ENCODE measurements around the gene TANGO2.

Gene TANGO2

DNA sequence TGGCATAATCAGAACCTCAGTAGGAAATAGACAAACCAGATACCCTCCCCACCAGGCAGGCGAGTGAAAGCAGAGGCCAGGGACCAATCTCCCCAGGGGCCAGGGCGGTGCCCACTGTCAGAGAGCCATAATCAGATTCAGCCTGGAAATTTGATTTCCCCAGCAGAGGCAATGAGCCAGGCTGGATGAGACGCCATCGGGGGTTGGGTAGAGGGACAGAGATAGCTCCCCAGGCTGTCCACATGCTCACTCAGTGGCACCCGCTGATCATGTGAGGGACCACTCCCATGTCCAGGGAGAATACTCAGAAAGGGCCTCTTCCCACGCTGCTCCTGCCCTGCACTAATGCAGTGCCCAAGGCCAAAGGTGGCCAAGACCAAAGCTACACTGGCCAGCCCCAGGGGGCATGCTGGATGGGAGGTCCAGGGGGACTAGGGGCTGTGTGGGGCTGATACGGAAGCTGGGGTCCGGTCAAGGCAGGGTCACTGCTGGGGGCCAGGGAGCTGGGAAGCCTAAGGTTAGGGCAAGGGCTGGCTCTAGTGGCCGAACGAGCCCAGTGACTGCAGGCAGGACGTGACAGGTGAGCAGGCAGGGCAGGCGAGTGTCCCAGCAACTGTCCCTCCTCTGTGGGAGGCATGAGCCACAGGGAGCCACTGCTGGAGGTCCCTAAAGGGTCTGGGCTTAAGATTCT lies 24.1 kb upstream of the TANGO2 start:
- DNase-seq = no peak

DNA sequence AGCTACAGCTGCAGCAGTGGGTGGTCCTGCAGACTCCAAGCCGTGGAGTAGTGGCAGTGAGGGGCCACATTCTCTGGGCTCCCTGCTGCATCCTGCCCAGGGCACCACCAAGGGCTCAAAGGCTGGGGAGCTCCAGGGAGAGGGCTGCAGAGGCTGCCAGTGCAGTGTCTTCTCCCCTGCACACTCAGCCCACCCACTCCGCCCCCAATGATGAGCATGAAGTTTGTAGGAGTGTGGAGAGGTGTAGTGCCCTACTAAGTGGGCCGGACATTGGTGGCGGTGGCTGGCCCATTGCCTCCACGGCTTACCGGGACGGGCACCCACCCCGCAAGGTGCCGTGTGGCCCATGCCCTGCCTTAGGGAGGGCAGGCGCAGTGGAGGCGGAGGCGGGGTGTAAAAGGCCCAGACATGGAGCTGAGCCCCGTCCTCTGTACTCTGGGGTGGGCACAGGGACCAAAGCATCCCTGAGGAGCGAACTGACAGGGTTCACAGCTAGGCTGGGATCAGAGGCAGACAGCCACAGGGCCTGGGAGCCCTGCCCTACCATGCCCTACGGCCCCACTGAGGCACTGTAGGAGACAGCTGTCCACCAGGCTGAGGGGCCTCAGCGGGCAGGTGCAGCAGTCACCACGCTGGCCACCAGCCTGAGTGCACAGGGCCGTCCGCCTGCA lies 23.2 kb upstream of the TANGO2 start:
- DNase-seq = no peak

DNA sequence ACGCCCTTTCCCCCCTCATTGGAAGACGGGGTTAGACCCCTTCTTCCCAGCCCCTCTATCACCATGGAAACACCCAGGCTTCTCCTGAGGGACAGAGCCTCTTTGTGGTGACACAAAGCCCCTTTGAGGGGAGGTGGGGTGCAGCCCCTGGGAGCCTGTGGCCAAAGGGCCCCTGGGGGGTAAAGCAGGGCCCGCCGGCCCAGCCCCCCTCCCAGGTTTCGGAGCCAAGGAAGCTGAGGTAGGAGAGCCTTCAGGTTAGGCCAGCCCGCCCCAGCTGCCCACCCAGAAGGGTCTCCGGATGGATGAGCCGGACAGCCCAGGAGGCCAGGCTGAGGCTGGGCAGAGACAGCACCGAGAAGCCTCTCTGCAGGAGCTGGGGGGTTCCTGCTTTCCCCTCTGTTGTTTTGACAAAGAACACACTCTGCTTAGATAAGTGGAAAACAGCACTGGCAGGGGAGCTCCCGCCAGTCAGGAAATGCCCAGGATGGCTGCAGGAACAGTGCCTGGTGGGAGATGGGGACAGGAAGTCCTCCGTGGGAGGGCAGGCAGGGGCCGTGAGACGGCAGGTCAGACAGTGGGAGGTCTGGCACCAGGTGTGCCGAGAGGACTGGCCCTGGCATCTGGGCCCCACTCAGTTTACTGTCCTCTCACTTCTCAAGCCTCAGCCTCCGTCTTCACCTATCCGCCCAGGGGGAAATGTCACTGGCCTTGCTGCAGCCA lies 22.5 kb upstream of the TANGO2 start:
- DNase-seq = peak in 1 of 2 experiments; percentile 48

DNA sequence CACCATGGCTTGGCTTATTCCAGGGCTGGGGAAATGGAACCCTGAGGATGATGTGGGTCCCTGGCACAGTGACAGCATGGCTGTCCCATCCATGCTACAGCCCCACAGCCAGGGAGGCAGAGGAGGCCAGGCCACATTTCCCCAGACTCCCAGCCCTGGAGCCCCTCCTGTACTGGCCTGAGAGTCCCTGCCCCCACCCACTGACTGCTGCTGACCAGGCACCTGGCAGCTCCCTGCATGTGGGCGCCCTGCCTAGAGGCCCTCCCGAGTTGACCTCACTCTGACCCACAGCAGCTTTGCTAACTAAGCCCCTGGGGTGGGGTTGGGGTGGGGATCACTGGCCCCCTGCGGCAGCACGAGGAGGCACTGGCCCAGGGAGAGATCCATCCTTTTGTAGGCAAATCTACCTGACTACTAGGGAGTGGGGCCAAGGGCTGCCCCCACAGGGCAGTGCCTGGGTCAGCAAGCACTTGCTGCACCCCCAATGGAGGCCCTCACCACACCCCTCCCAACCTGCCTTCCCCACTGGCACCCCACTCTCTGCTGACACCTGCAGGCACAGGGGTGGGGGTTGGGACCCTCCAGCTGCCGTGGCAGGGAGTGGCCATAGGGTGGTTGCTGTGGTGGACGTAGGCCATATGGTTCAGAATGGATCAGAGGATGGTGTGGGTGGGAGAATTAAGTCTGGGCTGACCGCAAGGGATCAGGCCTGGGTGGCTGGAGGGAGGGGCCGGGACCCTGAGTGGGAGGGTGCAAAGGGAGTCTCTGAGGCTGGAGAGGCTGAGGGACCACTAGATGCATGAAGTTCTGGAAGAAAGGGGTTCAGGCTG lies 21.7 kb upstream of the TANGO2 start:
- DNase-seq = no peak

DNA sequence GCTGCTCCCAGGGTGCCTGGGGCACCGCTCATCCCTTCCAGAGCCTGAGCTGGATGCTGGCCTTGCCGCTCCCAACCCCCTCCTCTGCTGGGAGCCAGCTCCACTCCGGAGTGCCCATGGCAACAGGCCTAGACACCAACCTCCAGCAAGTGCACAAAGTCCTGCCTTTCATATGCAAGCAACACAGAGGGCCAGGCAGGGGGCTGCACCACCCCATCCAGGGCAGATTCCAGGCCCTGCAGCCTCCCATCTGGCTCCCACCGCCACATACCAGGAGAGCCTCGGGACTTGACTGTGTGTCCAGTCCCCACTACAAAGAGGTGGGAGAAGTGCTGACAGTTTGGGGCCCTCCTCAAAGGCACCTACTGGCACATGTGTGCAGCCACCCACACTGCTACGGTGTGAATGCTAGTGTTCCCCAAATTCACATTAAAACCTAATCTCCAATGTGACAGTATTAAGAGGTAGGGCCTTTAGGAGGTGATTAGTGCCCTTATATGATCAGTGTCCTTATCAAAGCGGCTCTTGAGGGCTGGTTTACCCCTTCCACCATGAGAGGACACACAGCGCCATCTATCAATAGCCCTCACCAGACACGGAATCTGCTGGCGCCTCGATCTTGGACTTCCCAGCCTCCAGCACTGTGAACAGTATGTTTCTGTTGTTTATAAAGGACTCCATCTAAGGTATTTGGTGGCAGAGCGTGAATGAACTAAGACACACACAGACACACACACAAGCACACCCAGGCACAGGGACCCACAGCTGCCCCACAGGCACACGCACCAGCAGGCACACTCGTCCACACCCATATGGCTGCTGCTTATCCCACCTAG lies 20.4 kb upstream of the TANGO2 start:
- DNase-seq = no peak

DNA sequence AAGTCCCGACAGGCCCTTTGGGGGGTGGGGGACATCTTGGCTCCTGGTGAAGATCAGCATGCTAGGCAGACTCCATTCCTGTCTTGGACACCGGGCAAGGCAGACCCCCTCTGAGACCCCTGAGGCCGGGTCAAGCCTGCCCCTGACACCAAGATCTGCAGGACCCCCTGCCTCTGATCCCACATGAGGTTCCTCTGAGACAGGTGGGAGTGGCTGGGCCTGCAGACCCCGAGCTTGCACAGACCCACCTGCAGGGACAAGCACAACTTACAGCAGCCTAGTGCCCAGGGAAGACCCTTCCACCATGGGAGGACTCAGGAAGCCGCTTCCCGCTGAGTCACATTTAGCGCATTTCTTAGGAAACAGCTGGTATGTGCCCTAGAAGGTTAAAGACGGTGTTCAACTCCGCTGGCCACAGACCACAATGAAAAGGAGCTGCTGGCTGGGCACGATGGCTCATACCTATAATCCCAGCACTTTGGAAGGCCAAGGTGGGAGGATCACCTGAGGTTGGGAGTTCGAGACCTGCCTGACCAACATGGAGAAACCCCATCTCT lies 19.8 kb upstream of the TANGO2 start:
- DNase-seq = no peak

DNA sequence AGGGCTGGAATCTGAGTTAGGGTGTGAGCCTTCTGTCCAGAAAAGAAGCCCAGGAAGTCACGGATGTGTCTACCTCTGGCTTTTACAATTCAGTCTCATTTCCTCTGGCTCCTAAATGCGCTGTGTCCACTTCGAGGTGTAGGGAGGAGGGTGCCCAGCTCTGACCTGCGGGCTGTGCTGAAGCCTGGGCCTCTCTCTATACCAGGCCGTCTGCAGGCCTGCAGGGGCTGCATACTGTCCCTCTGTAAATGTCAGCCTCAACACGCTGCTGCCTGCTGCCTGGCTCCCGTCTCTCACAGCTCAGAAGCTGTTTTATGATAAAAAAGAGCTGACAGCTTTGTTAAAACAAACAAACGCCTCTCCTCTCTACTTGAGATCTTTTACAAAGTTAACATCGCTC lies 18.8 kb upstream of the TANGO2 start:
- DNase-seq = no peak

DNA sequence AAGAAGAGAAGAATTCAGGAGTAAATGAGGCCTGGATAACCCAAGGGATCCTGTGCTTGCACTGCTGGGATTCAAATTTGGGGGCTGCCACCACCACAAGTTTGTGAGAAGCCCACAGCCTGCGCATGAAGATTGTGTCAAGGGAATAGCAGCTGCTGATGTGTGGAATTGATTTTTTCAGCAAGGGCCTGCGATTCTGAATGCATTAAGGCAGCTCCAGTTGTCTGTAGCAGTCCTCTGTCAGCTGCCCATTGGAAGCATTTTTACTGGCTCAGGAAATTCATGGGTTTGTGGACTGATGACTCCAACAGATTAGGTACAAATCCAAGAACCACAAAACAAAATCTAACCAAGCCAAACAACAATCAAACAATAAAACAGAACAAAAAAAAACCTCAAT lies 18.3 kb upstream of the TANGO2 start:
- DNase-seq = no peak

DNA sequence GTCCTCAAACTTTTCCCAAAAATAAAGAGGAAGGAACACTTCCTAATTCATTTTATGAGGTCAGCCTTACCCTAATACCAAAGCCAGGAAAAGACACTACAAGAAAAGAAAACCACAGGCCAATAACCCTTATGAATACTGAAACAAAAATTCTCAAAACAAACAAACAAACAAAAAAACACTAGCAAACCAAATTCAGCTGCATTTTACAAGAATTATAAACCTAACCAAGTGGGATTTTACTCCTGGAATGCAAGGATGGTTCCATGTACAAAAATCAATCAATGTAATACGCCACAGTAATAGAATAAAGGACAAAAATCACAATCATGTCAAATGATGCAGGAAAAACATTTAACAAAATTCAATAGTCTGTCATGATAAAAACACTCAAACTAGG lies 17.6 kb upstream of the TANGO2 start:
- no peak for DNase-seq

DNA sequence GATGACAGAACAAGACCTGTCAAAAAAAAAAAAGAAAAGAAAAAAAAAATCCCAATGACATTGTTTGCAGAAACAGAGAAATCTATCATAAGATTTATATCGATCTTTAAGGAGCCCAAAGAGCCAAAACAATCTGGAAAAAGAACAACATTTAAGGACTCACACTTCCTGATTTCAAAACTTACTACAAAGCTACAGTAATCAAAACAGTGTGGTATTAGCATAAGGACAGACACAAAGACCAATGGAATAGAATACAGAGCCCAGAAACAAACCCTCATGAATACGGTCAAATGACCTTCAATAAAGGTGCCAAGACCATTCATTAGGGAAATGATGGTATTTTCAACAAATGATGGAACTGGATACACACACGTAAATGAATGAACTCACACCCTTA lies 16.4 kb upstream of the TANGO2 start:
- DNase-seq = no peak

DNA sequence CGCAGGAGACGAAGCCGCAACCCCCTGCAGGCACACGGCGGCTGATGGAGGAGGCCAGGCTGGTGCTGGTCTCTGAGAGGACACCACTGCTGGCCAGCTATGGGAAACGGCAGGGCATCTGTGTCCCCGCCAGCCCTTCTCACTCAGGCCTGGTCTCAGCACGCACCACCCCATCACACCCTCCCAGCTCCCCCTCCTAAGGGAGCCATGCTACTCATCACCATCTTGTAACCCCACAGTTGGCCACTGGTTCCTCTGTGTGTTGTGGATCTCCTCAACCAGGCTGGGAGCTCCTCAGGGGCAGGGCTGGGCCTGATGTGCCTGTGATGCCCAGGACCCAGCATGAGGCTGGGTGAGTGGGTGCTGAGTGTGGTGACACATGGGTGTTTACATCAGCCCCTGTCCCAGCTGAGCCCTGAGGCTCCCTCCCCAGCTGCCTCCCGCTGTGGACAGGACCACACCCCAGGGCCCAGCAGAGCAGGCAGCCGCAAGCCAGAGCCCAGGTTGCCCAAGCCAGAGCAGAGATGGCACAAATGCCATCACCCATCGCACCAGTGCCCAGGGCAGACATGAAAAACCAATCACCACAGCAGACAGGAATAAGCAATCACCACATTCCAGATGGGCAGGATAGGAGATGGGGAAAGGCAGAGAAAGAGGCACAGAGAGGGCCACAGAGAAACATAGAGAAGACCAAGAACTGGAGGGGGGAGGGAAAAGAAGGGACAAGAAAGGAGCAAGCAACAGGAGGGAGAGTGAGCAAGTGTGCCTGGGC lies 12.5 kb upstream of the TANGO2 start:
- DNase-seq = no peak

DNA sequence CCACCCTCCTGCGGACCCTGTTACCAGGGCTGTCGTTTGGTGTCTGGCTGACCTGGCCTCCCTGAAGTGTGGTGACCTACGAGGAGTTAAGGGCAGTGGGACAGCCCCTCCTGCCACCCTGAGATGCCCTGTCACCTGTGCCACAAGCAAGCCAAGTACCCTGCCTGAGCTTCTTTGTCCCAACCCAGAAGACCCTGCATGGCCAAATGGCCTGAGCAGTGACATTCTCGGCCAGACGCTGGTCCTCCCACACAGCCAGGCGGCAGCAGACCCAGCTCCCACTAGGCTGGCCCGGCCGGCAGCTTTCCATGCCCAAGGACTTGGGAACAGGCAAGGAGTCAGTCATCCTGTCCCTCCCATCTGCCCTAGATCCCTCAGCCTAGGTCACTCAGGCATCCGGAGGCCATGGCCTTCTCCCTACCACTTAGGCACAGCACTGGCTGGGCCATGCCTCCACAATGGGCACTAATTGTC lies 11.9 kb upstream of the TANGO2 start:
- no peak for DNase-seq

DNA sequence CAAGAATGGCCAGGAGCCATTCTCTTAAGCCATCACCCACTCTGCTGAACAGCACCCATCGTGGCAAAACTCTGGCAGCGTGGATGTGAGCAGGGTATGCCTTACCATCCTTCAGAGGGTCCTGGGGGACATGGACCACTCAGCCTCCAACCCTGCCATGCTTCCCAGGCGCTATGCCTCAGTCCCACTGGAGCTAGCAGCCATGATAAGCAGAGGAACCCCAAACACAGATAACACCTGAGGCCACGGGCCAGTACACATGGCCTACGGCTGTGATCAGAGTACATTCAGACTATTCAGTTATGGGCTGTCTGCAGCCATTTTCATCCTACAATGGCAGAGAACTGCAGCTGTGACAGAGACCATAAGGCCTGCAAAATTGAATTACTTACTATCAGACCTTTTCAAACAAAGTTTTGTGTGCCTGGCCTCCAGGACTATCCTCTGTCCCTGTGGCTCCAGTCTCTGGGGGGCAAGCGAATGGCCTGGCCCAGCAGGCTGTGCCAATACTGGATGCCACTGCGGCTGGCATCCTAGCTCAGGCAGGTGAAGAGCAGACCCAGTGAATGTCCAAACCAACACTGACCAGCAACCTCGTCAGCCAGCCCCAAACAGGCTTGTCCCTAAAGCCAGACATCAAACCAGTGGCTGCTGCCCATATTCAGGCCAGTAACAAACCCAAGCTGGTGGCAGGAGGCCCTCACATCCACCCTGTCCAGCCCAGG lies 11.2 kb upstream of the TANGO2 start:
- no peak for DNase-seq

DNA sequence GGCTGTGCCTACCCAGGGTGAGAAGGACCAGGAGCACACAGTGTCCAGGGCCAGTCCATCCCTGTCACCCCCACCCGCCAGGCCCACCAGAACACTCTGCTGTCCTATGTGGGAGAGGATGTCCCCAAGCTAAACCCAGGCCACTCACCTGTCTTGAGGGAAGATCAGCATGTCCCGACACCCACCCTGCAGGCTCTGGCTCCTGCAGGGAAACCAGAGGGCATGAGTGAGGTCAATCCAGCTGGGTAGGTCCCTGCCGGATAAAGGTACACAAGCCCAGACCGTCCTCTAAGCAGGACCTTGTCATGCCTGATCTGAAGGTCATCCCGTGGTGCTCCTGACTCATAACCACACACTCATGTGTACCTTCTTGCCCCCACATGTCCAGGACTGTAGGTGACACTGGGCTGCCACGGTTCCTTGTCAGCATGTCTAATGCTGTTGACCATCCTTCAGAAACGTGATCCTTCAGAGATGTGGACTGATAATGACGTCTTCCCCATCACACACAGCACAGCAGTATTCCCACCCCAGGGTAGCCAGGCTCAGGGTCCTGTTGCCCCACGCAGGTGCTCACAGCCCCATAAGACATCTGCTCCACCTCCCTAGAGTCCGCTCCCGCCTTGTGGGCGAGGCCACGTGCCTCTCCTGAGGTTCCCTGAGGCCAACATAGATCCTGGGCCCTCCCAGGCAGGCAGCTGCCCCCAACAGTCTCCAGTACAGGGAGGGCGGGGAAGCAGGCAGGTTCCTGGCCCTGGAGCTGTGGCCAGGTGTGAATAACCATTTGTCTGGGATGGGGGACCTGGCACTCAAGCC lies 10.4 kb upstream of the TANGO2 start:
- DNase-seq = no peak

DNA sequence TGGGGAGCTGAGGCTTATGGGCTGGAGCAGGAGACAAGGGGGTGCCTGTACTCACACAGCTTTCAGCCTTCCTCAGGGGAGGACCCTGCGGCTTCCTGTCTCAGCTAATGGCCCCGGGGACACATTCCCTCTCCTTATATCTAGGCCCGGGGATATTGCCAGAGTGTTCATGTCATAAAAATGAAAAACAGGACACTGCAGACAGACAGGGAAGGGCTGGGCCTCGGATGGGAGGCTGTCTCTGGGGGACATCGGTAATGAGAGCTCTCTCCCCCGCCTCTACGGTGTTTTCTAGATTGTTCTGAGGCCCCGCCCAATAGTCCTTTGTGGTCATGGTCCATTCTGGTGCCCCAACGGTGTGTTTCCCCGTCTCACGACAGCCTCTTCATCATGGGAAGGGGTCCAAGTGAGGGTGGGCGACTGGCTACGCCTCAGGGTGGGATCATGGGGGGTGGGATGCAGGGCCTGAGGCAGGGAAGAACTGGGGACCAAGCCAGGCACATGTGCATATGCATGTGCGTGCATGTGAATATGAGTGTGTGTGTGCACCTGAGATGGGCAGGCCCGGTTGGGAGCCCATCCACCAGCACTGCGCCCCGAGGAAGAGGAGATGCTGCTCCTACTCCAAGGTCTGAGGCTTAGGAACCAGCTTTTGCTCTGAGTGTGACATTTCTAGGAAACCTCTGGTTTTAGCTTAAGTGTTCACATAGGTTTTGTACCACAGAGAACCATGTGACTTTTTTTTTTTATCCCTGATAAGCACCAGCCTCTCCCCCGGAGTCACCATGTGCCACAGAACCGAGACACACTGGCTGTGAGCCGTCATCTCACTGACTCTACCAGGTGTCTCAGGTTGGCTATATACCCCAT lies 9.6 kb upstream of the TANGO2 start:
- DNase-seq = no peak

DNA sequence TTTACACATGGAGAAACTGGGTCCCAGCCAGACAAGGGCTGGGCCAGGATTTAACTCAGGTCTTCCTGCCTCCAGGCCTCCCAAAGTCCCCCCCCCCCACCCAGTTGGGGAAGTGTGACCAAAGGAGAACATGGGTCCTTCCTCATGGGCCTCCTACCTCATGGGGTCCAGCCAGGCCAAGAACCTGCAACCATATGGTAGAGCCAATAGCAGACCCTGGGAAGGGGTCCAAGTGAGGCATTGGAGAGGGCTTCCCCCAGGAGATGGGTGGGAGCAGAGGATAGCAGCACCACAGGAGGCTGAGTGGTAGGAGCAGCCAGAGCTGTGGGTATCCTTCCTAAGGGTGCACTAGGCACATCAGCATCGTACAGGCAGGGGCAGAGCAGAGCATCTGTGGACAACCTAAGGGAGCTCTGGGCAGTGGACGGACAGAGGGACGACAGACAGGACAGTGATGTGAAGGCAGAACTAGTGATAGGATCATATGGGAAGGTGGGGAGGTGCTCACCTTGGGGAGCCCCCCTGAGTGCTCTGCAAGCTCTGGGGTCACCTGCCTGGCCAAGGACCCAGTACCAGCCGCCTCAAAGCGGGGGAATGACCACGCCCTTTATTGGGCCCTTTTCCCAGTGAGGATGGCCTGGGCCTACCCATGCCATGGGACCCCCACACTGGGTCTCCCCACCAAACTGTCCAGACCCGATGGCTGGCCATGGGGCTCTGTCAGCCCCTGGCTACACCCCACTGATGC lies 8.7 kb upstream of the TANGO2 start:
- DNase-seq = no peak

DNA sequence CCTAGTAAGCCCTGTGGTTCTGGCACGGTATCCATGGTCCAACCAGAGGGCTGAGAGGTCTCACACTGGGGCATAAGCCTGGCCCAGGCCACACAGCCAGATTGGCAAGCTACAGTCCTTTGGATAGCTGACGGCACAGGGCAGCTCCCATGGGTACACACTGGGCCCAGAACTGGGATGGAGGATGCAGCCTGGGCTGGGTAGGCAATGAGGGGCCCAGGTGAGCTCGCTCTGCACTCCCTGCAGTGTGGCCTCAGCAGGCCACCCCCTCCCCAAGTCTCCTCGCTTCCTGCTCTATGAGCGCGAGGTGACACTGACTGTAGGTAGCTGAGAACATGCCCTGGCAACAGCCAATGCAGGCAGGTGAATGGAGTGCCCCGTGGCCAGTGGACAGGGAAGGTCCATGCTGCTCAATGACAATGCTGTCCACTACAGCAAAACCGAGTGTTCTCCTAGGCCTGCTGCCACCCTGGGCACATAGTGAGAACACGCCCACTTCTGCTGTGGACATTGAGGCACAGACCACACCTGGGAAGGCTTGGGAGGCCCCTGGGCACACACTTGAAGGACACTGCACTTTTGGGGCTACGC lies 8.1 kb upstream of the TANGO2 start:
- DNase-seq = no peak

Data from NCI-H2081 (cell line).